Naive thymus-derived CD4-positive, alpha-beta T cell (primary cell): ENCODE data around the gene SSTR5. TPM values are rescaled to one million over a fixed set of nuclear protein-coding genes. Genes with fewer than 3 reads are reported as not detected.
A peak's percentile ranks its signal among the peaks of the same experiment; 100 is the strongest.

Experiments used
- ATAC-seq: fragments of 150-1000 bp; cut with Tn5 transposase; 2 replicates; pipeline ENCODE4 v1.10.0; 2021; ENCODE audit warnings: mild to moderate bottlenecking, moderate library complexity
- CTCF ChIA-PET: fragments of 350-600 bp; sonication (Branson Sonifier 250); formaldehyde crosslinking; loops from one replicate; lab custom pipeline; 2021; ENCODE audit warnings: antibody characterized with exemption; lab: Charles Lee
- POLR2A ChIA-PET: fragments of 350-600 bp; sonication (Branson Sonifier 250); formaldehyde crosslinking; loops from one replicate; lab custom pipeline; 2021; ENCODE audit warnings: antibody characterized with exemption, inconsistent platforms; lab: Charles Lee
- DNase-seq, 9 donors: peaks; one replicate each; pipeline versions ENCODE4 v3.0.0 to v3.0.0-alpha.2; 2020 to 2022; ENCODE audit warnings: mixed read lengths in 1 of 9
- H3K27ac ChIP-seq: one replicate; pipeline ENCODE4 v1.7.0; 2013; ENCODE audit warnings: mild to moderate bottlenecking, low read depth, low read length, moderate library complexity
- H3K27me3 ChIP-seq, 2 donors: one replicate each; pipeline ENCODE4 v1.7.0; 2013; ENCODE audit warnings: low read length in 2 of 2, mild to moderate bottlenecking in 2 of 2, moderate library complexity in 2 of 2; ENCODE audit not compliant: control insufficient read depth in 2 of 2, insufficient read depth in 2 of 2
- H3K36me3 ChIP-seq, 3 experiments: 1 replicate in 2 of 3; 2 replicates in 1 of 3; pipeline ENCODE4 v1.7.0; 2013; ENCODE audit warnings: low read length in 3 of 3, mild to moderate bottlenecking in 3 of 3, moderate library complexity in 1 of 3; ENCODE audit not compliant: insufficient read depth in 3 of 3, control insufficient read depth in 2 of 3
- H3K4me1 ChIP-seq, 2 donors: one replicate each; pipeline ENCODE4 v1.7.0; 2013; ENCODE audit warnings: low read length in 2 of 2, mild to moderate bottlenecking in 2 of 2, moderate library complexity in 1 of 2; ENCODE audit not compliant: control insufficient read depth in 2 of 2, insufficient read depth in 2 of 2
- H3K4me3 ChIP-seq: 2 replicates; pipeline ENCODE4 v1.7.0; 2013; ENCODE audit warnings: mild to moderate bottlenecking, low read length
- H3K9me3 ChIP-seq, 3 experiments: 1 replicate in 2 of 3; 2 replicates in 1 of 3; pipeline ENCODE4 v1.7.0; 2013; ENCODE audit warnings: low read length in 3 of 3; ENCODE audit not compliant: control insufficient read depth in 2 of 3
- H3K27ac Mint-ChIP-seq, 9 donors: one replicate each; pipeline ENCODE4 v1.8.0; 2020 to 2022; ENCODE audit warnings: mixed read lengths in 9 of 9, mild to moderate bottlenecking in 8 of 9, moderate library complexity in 5 of 9, inconsistent platforms in 2 of 9
- H3K27me3 Mint-ChIP-seq, 5 donors: one replicate each; pipeline ENCODE4 v1.8.0; 2021 to 2022; ENCODE audit warnings: mixed read lengths in 5 of 5, mild to moderate bottlenecking in 1 of 5
- H3K36me3 Mint-ChIP-seq, 5 donors: one replicate each; pipeline ENCODE4 v1.8.0; 2020 to 2022; ENCODE audit warnings: mixed read lengths in 5 of 5, mild to moderate bottlenecking in 3 of 5, inconsistent platforms in 1 of 5
- H3K4me1 Mint-ChIP-seq, 7 donors: one replicate each; pipeline ENCODE4 v1.8.0; 2020 to 2022; ENCODE audit warnings: mixed read lengths in 7 of 7, mild to moderate bottlenecking in 3 of 7, inconsistent platforms in 1 of 7
- H3K4me3 Mint-ChIP-seq, 10 donors: one replicate each; pipeline ENCODE4 v1.8.0; 2020 to 2022; ENCODE audit warnings: mild to moderate bottlenecking in 10 of 10, mixed read lengths in 10 of 10, moderate library complexity in 6 of 10, inconsistent platforms in 2 of 10
- H3K9me3 Mint-ChIP-seq, 11 donors: one replicate each; pipeline ENCODE4 v1.8.0; 2020 to 2022; ENCODE audit warnings: mixed read lengths in 11 of 11, mild to moderate bottlenecking in 4 of 11, inconsistent platforms in 1 of 11, moderate library complexity in 1 of 11
- intact Hi-C, 2 donors: fragments of 100-400 bp; cut with micrococcal nuclease; formaldehyde crosslinking; loops; one replicate each; pipeline ENCODE4 v1.15.1; 2023
- polyA plus RNA-seq, 2 donors: library from polyadenylated mRNA; unstranded; fragments of 300-500 nt; fragmentation: Illumina TruSeq; gene quantifications; one replicate each; pipeline ENCODE4 v1.2.3, GENCODE V29; 2021
- total RNA-seq, 6 experiments: library from RNA in 5 of 6; stranded (reverse) in 5 of 6; gene quantifications; 1 replicate in 5 of 6; 2 replicates in 1 of 6; pipeline ENCODE4 v1.2.3 and lab custom pipeline; 2021 to 2026

SSTR5 gene
- total and polyA plus RNA-seq, 7 experiments from 2014 or later: not detected

DNA sequence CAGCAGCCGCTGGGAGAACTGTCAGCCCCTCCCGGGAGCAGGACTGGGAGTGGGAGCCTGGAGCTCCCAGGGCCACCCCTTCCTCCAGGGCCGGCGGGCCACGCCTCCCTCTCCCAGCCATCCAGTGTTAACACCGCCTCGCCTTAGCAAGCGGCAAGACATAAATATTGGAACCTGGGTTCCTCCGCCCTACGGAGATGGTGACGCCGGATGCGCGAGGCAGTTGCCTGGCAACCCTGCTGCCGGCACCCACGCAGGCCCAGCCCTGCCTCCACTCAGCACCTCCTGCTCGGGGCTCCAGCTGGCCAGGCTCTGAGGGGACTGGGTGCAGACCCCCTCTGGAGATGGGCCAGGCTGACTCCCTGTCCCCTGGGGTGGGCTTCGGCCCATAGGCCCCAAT lies 52.9 kb downstream of the SSTR5 start:
- Histone ChIP-seq H3K36me3 (no peaks in the 10 kb centered on the region), H3K27ac (no peak overlapping the region), H3K4me1 (no peaks in the 10 kb centered on the region), H3K4me3 (no peak overlapping the region), H3K27me3 (no peaks in the 10 kb centered on the region), H3K9me3 (no peaks in the 10 kb centered on the region)
- ATAC-seq (peak; percentile 28), DNase-seq (peak in 4 of 9 donors; percentile 28 to 40 (median 37))
- Mint-ChIP-seq H3K4me1 (peaks cover 0 to 1% (median 0%) of the 10 kb centered on the region in 7 donors), H3K4me3 (no peak overlapping the region), H3K9me3 (no peaks in the 10 kb centered on the region), H3K27me3 (peaks cover 0 to 3% (median 0%) of the 10 kb centered on the region in 5 donors), H3K27ac (no peak overlapping the region), H3K36me3 (no peaks in the 10 kb centered on the region)
- CTCF ChIA-PET: no interaction called here
- intact Hi-C loops: no loop called here
- POLR2A ChIA-PET: no interaction called here

DNA sequence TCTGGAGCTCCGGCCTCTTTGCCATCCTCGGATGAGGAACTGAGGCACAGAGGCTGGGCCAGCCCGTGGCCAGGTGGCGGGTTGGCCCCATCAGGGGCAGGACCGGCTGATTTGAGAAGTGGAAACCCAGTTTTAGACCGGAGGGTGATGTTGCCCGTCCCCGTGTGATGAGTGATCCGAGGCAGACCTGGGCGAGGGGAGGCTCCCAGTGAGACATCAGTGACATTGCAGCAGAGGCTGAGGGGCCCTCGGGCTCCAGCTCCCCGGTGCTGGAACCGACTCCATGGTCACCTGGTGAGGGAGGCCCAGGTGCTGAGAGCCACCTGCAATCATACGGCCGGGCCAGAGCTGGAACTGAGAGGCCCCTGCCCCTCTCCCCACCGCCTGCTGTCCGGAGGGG lies 53.5 kb downstream of the SSTR5 start:
- Mint-ChIP-seq H3K27ac (no peak overlapping the region), H3K9me3 (no peaks in the 10 kb centered on the region), H3K4me1 (peaks cover 0 to 1% (median 0%) of the 10 kb centered on the region in 7 donors), H3K36me3 (no peaks in the 10 kb centered on the region), H3K4me3 (no peak overlapping the region), H3K27me3 (peaks cover 0 to 3% (median 0%) of the 10 kb centered on the region in 5 donors)
- intact Hi-C loops: no loop called here
- Histone ChIP-seq H3K4me1 (no peaks in the 10 kb centered on the region), H3K9me3 (no peaks in the 10 kb centered on the region), H3K36me3 (no peaks in the 10 kb centered on the region), H3K27me3 (no peaks in the 10 kb centered on the region), H3K27ac (no peak overlapping the region), H3K4me3 (no peak overlapping the region)
- DNase-seq (no peak), ATAC-seq (no peak)
- POLR2A ChIA-PET: no interaction called here
- CTCF ChIA-PET: no interaction called here

- H3K9me3 ChIP-seq: no peaks in the 10 kb centered on the region
- DNase-seq (no peak), ATAC-seq (no peak)
- H3K4me1 Mint-ChIP-seq: peaks cover 0 to 1% (median 0%) of the 10 kb centered on the region in 7 donors
- no peaks in the 10 kb centered on the region for H3K27me3 ChIP-seq
- no peak overlapping the region for H3K27ac Mint-ChIP-seq
- no peaks in the 10 kb centered on the region for H3K36me3 Mint-ChIP-seq
- H3K27me3 Mint-ChIP-seq: peaks cover 0 to 3% (median 0%) of the 10 kb centered on the region in 5 donors
- no peaks in the 10 kb centered on the region for H3K9me3 Mint-ChIP-seq
- no peaks in the 10 kb centered on the region for H3K36me3 ChIP-seq
- no peaks in the 10 kb centered on the region for H3K4me1 ChIP-seq
- intact Hi-C loops: no loop called here
- no peak overlapping the region for H3K4me3 ChIP-seq
- CTCF ChIA-PET: no interaction called here
- H3K4me3 Mint-ChIP-seq: no peak overlapping the region
- H3K27ac ChIP-seq: no peak overlapping the region
- POLR2A ChIA-PET: no interaction called here
These were observed 54.0 kb downstream of the SSTR5 start for GRCh38 chr16:1126586-1126985.

DNA sequence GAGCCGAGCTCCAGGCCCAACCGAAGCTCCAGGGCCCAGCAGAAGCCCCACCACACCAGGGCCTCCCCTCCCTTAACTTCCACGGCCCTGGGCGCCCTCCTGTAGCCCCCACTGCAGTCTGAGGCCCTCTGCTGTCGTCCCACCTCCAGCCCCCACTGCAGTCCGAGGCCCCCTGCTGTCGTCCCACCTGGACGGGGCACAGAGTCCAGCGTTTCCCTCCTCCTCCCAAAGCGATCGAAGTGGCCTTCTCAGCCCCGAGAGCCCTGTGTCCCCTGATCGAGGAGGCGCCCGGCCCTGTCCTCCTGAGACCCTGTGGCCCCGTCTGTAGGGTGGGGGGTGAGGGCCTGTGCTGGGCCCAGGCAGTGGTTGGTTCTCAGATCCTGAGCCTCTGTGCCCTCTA lies 54.6 kb downstream of the SSTR5 start:
- H3K36me3 ChIP-seq: no peaks in the 10 kb centered on the region
- Mint-ChIP-seq H3K4me1 (peaks cover 0 to 1% (median 0%) of the 10 kb centered on the region in 7 donors), H3K4me3 (no peak overlapping the region), H3K27ac (no peak overlapping the region), H3K36me3 (no peaks in the 10 kb centered on the region), H3K9me3 (no peaks in the 10 kb centered on the region), H3K27me3 (peaks cover 0 to 3% (median 0%) of the 10 kb centered on the region in 5 donors)
- H3K4me1 ChIP-seq: no peaks in the 10 kb centered on the region
- intact Hi-C loops: no loop called here
- H3K9me3 ChIP-seq: no peaks in the 10 kb centered on the region
- ChIA-PET POLR2A (no interaction called here), CTCF (no interaction called here)
- DNase-seq (no peak), ATAC-seq (no peak)
- H3K27ac ChIP-seq: no peak overlapping the region
- no peaks in the 10 kb centered on the region for H3K27me3 ChIP-seq
- no peak overlapping the region for H3K4me3 ChIP-seq

DNA sequence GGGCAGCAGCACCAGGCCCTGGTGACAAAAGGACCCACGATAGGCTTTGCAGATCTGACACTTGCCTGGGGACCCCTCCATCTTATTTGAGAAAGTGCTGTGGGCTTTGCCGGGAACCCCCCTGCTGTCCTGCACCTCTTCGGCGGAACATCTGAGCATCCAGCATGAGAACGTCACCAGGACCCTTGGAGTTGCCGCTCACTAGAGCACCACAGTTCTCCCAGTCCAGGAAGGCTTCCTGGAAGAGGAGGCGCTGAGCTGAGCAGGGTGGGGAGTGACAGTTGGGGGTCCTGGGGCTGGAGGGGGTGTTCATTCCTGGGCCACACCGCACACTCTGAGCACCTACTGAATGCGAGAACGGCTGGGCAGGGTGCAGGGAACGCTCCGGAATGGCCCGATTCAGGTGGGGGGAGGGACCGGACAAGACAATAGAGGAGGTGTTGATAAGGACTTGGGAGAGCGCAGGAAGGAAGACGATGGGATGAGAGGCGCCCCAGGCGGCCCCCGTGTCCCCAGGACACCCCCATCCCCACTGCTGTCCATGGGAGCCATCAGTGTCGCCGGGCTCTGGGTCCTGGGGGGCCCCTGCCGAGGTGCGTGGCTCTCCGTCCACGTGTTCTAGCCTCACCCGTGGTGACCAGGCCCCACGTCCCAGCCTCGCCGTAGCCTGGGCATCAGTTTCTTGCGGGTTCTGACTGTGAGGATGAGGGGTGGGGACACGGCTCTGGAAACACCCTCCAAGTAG lies 55.6 kb downstream of the SSTR5 start:
- H3K4me3 Mint-ChIP-seq: no peak overlapping the region
- Histone ChIP-seq H3K4me1 (no peaks in the 10 kb centered on the region), H3K9me3 (no peaks in the 10 kb centered on the region), H3K4me3 (no peak overlapping the region), H3K36me3 (no peaks in the 10 kb centered on the region), H3K27ac (no peak overlapping the region), H3K27me3 (no peaks in the 10 kb centered on the region)
- ChIA-PET POLR2A (no interaction called here), CTCF (no interaction called here)
- ATAC-seq (no peak), DNase-seq (no peak)
- peaks cover 0 to 1% (median 0%) of the 10 kb centered on the region in 7 donors for H3K4me1 Mint-ChIP-seq
- intact Hi-C loops: no loop called here
- H3K27ac Mint-ChIP-seq: no peak overlapping the region
- no peaks in the 10 kb centered on the region for H3K36me3 Mint-ChIP-seq
- H3K9me3 Mint-ChIP-seq: no peaks in the 10 kb centered on the region
- H3K27me3 Mint-ChIP-seq: peaks cover 0 to 4% (median 0%) of the 10 kb centered on the region in 5 donors

GRCh38 chr16:1129106-1129960 lies 56.8 kb downstream of the SSTR5 start:
- no peak overlapping the region for H3K27ac Mint-ChIP-seq

More at GRCh38 chr16:1129106-1129960, 56.8 kb downstream of the SSTR5 start:
- Mint-ChIP-seq H3K27me3 (peaks cover 0 to 4% (median 0%) of the 10 kb centered on the region in 5 donors), H3K36me3 (no peaks in the 10 kb centered on the region), H3K4me3 (no peak overlapping the region), H3K4me1 (peaks cover 0 to 1% (median 0%) of the 10 kb centered on the region in 7 donors), H3K9me3 (no peaks in the 10 kb centered on the region)
- ATAC-seq (no peak), DNase-seq (no peak)
- Histone ChIP-seq H3K27ac (no peak overlapping the region), H3K9me3 (no peaks in the 10 kb centered on the region), H3K4me1 (no peaks in the 10 kb centered on the region), H3K36me3 (no peaks in the 10 kb centered on the region), H3K4me3 (no peak overlapping the region), H3K27me3 (no peaks in the 10 kb centered on the region)
- ChIA-PET CTCF (no interaction called here), POLR2A (no interaction called here)
- intact Hi-C loops: no loop called here
